GM23338 (cell line): ENCODE results near the gene MICB.
"Not testable (repeated sequence)": the region's sequence is repeated elsewhere in the genome, so short reads cannot be mapped to it uniquely, and the experiment has no call there.

Source experiments
- CTCF ChIP-seq, 2 experiments: fragments of 200-600 bp in 1 of 2; sonication (generic) in 1 of 2; conservative IDR thresholded peaks; 2 replicates each; pipeline versions ENCODE4 v1.5.1 to v1.6.1; 2016 to 2017; ENCODE audit warnings: antibody characterized with exemption in 2 of 2, low read depth in 2 of 2, mild to moderate bottlenecking in 2 of 2, moderate library complexity in 1 of 2
- EZH2 ChIP-seq: fragments of 200-600 bp; sonication (generic); IDR thresholded peaks from one replicate; pipeline ENCODE4 v1.8.0; 2017; ENCODE audit warnings: antibody characterized with exemption, mild to moderate bottlenecking, low read depth; ENCODE audit not compliant: unreplicated experiment

- TF ChIP-seq EZH2; CTCF (conservative IDR thresholded peaks at IDR 0.05; ENCODE audit: low read depth in 2 of 2): not testable (repeated sequence)
Observed at GRCh38 chr6:31499648-31500047, 1.7 kb downstream of the MICB start.
